Choroid plexus epithelial cell (primary cell): ENCODE data around the gene CFAP73.
A peak's percentile ranks its signal among the peaks of the same experiment; 100 is the strongest.

Experiments used
- DNase-seq: peaks from one replicate; pipeline ENCODE4 v3.0.0-alpha.2; 2010; ENCODE audit warnings: low read depth
- H3K4me3 ChIP-seq: 2 replicates; pipeline ENCODE4 v1.5.1; 2011; ENCODE audit warnings: low read depth, mild to moderate bottlenecking, control low read depth, low read length, moderate library complexity
- CTCF ChIP-seq: conservative IDR thresholded peaks from 2 replicates; pipeline ENCODE4 v1.5.1; 2011; ENCODE audit warnings: low read depth, mild to moderate bottlenecking, control low read depth, inconsistent platforms, low read length, moderate library complexity

The CFAP73 gene

GRCh38 chr12:113142173-113142885 lies 7.2 kb upstream of the CFAP73 start:
- DNase-seq = no peak
- H3K4me3 ChIP-seq = no peak overlapping the region

GRCh38 chr12:113142886-113143332 lies 6.6 kb upstream of the CFAP73 start:
- no peak for TF ChIP-seq CTCF
- no peak for DNase-seq
- H3K4me3 ChIP-seq = no peak overlapping the region

More at GRCh38 chr12:113142173-113142885, 7.2 kb upstream of the CFAP73 start:
- TF ChIP-seq CTCF = no peak

- no peak overlapping the region for H3K4me3 ChIP-seq
- no peak for DNase-seq
- no peak for TF ChIP-seq CTCF
Measured at GRCh38 chr12:113143959-113144358, 5.6 kb upstream of the CFAP73 start.

GRCh38 chr12:113144806-113145205 lies 4.7 kb upstream of the CFAP73 start:
- H3K4me3 ChIP-seq = no peak overlapping the region
- no peak for TF ChIP-seq CTCF
- DNase-seq = no peak

- no peak overlapping the region for H3K4me3 ChIP-seq
- peak; percentile 22 for DNase-seq
- no peak for TF ChIP-seq CTCF
Measured at GRCh38 chr12:113145720-113146551, 3.6 kb upstream of the CFAP73 start.

GRCh38 chr12:113146999-113147398 lies 2.5 kb upstream of the CFAP73 start:
- H3K4me3 ChIP-seq = no peak overlapping the region
- no peak for DNase-seq
- TF ChIP-seq CTCF = no peak
